ENCODE results near the gene PCDH15.

DNA sequence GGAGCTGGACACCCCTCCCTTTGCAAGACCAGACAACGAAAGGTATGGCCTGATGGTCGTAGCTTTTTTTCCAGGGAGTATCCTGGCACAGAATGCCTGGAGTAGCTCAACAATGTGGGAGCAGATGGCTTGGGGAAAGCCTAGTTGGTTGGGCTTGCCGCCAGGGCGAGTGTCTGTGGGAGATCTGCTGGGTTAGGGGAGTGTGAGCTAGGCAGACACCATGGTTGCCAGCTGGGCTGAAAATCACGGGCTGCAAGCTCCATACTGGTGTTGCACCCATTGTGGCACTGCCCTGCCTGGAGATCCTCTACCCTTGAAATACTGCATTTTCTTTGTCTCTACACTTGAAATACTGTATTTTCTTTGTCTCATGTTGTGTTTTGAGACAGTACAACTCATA is 538.3 kb downstream of the PCDH15 start:
- TF ChIP-seq, protein P1, sequence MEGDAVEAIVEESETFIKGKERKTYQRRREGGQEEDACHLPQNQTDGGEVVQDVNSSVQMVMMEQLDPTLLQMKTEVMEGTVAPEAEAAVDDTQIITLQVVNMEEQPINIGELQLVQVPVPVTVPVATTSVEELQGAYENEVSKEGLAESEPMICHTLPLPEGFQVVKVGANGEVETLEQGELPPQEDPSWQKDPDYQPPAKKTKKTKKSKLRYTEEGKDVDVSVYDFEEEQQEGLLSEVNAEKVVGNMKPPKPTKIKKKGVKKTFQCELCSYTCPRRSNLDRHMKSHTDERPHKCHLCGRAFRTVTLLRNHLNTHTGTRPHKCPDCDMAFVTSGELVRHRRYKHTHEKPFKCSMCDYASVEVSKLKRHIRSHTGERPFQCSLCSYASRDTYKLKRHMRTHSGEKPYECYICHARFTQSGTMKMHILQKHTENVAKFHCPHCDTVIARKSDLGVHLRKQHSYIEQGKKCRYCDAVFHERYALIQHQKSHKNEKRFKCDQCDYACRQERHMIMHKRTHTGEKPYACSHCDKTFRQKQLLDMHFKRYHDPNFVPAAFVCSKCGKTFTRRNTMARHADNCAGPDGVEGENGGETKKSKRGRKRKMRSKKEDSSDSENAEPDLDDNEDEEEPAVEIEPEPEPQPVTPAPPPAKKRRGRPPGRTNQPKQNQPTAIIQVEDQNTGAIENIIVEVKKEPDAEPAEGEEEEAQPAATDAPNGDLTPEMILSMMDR (IDR thresholded peaks at IDR 0.05): no peak
- TF ChIP-seq POLR2A (IDR thresholded peaks at IDR 0.05): no peak
